Activated B cell treated with CpG ODN at 0.5 μM for 24 hours (primary cell): Measurements from ENCODE around the gene C12orf57. TPM values are rescaled to one million over a fixed set of nuclear protein-coding genes. Genes with fewer than 3 reads are reported as not detected.
A peak's percentile ranks its signal among the peaks of the same experiment; 100 is the strongest.

ENCODE experiments used
- ATAC-seq: fragments of 200-7000 bp; cut with Tn5 transposase; one replicate; pipeline ENCODE4 v1.10.0; 2021; ENCODE audit warnings: low read depth, mild to moderate bottlenecking, moderate library complexity
- CTCF ChIA-PET: fragments of 350-600 bp; sonication (Branson Sonifier 250); formaldehyde crosslinking; loops from one replicate; lab custom pipeline; 2021; ENCODE audit warnings: antibody characterized with exemption; lab: Charles Lee
- POLR2A ChIA-PET: fragments of 350-600 bp; sonication (Branson Sonifier 250); formaldehyde crosslinking; loops from one replicate; lab custom pipeline; 2021; ENCODE audit warnings: antibody characterized with exemption; lab: Charles Lee
- DNase-seq: peaks from one replicate; pipeline ENCODE4 v3.0.0; 2022
- H3K27ac Mint-ChIP-seq: one replicate; pipeline ENCODE4 v1.8.0; 2020; ENCODE audit warnings: mixed read lengths
- H3K27me3 Mint-ChIP-seq: one replicate; pipeline ENCODE4 v1.8.0; 2021; ENCODE audit warnings: mixed read lengths
- H3K36me3 Mint-ChIP-seq: one replicate; pipeline ENCODE4 v1.8.0; 2021; ENCODE audit warnings: low read depth, mixed read lengths
- H3K4me1 Mint-ChIP-seq: one replicate; pipeline ENCODE4 v1.8.0; 2021; ENCODE audit warnings: mixed read lengths
- H3K4me3 Mint-ChIP-seq: one replicate; pipeline ENCODE4 v1.8.0; 2020; ENCODE audit warnings: mild to moderate bottlenecking, mixed read lengths
- H3K9me3 Mint-ChIP-seq: one replicate; pipeline ENCODE4 v1.8.0; 2020; ENCODE audit warnings: mixed read lengths
- intact Hi-C: fragments of 100-400 bp; cut with micrococcal nuclease; formaldehyde crosslinking; loops from one replicate; pipeline ENCODE4 v1.15.1; 2024
- total RNA-seq: library from RNA; stranded (reverse); gene quantifications from 2 replicates; pipeline ENCODE4 v1.2.3, GENCODE V29; 2022
- TF ChIP-seq, protein P1 (sequence below): fragments of 200-600 bp; IDR thresholded peaks from one replicate; pipeline ENCODE4 v1.8.0; 2022; ENCODE audit warnings: antibody characterized with exemption, mild to moderate bottlenecking

C12orf57 gene
- total RNA-seq, 1 donor from 2014 or later = 54.8 TPM

DNA sequence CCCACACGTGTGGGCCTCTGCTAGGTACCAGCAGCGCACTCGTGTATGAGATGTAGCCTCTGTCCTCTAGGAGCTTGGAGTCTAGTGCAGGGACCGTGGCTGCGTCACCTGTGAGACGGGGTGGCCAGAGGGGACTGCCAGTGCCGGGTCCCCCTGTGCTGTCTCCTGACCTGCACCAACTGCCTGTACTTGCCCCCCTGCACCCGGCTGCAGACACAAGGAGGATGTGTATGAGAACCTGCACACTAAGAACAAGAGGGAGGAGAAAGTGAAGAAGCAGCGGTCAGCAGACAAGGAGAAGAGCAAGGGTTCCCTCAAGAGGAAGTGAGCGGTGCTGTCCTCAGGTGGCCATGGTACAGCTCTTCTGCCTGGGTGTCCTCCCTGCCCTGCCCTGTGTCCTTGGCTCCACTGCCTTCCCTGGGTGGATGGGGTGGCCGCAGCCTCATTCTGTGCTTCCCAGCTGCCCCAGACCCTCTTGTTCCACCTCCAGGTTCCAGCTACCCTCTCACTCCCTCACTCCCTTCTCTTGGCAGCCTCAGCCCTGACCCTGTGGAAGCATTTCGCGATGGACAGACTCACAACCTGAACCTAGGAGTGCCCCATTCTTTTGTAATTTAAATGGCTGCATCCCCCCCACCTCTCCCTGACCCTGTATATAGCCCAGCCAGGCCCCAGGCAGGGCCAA is 16.9 kb downstream of the C12orf57 start:
- peak overlapping the region; percentile 98 for H3K27ac Mint-ChIP-seq
- intact Hi-C loops = loop anchor here (1.0 kb wide), 1 partner anchor 16 kb away; the partner anchor contains the start of gene C12orf57
- DNase-seq = peak; percentile 40
- TF ChIP-seq, protein P1, sequence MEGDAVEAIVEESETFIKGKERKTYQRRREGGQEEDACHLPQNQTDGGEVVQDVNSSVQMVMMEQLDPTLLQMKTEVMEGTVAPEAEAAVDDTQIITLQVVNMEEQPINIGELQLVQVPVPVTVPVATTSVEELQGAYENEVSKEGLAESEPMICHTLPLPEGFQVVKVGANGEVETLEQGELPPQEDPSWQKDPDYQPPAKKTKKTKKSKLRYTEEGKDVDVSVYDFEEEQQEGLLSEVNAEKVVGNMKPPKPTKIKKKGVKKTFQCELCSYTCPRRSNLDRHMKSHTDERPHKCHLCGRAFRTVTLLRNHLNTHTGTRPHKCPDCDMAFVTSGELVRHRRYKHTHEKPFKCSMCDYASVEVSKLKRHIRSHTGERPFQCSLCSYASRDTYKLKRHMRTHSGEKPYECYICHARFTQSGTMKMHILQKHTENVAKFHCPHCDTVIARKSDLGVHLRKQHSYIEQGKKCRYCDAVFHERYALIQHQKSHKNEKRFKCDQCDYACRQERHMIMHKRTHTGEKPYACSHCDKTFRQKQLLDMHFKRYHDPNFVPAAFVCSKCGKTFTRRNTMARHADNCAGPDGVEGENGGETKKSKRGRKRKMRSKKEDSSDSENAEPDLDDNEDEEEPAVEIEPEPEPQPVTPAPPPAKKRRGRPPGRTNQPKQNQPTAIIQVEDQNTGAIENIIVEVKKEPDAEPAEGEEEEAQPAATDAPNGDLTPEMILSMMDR = no peak
- H3K27me3 Mint-ChIP-seq = no peaks in the 10 kb centered on the region
- ChIA-PET POLR2A (interaction anchor here (0.6 to 17.0 kb wide), 16 partner anchors 8 to 326 kb away, joined by 3 to 1516 read pairs (median 4); partner anchors contain the start of genes C12orf57, CDCA3, CLSTN3 and COPS7A), CTCF (interaction anchor here (0.8 to 13.0 kb wide), 7 partner anchors 15 to 93 kb away, joined by 4 to 571 read pairs (median 9); partner anchors contain the start of genes C12orf57, LPCAT3, PTPN6 and RNU7-1)
- no peaks in the 10 kb centered on the region for H3K9me3 Mint-ChIP-seq
- peak; percentile 3 for ATAC-seq
- H3K4me3 Mint-ChIP-seq = peak overlapping the region; percentile 72
- H3K4me1 Mint-ChIP-seq = peaks cover 91% of the 10 kb centered on the region
- peaks cover 59% of the 10 kb centered on the region for H3K36me3 Mint-ChIP-seq

DNA sequence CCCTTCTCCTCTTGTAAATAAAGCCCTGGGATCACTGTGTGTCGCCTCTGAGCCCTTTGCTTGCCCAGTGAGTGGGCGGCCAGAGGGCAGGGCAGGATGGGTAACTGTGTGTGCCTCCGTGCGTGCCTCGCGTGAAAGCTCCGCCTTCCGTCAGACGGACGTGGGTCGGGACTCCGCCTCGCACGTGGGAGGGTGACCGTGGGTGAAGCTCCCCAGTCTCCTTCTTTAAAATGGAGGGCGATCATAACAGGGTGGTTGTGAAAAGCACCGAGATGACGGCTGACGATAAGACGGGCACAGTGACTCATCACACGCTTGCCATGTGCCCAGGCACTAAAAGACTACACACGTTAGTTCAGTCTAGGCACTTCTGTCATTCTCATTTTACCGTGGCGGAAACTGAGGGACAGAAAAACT is 17.5 kb downstream of the C12orf57 start:
- peaks cover 88% of the 10 kb centered on the region for H3K4me1 Mint-ChIP-seq
- ChIA-PET CTCF (interaction anchor here (0.8 to 13.0 kb wide), 7 partner anchors 15 to 93 kb away, joined by 4 to 571 read pairs (median 9); partner anchors contain the start of genes C12orf57, LPCAT3, PTPN6 and RNU7-1), POLR2A (interaction anchor here (0.6 to 17.0 kb wide), 15 partner anchors 9 to 326 kb away, joined by 3 to 1516 read pairs (median 4); partner anchors contain the start of genes ATN1, C12orf57, CDCA3 and COPS7A)
- H3K27me3 Mint-ChIP-seq = no peaks in the 10 kb centered on the region
- ATAC-seq (peak; percentile 41), DNase-seq (peak; percentile 65)
- peaks cover 59% of the 10 kb centered on the region for H3K36me3 Mint-ChIP-seq
- intact Hi-C loops = loop anchor here (1.0 kb wide), 1 partner anchor 17 kb away; the partner anchor contains the start of gene C12orf57
- peak overlapping the region; percentile 72 for H3K4me3 Mint-ChIP-seq
- no peaks in the 10 kb centered on the region for H3K9me3 Mint-ChIP-seq
- TF ChIP-seq, protein P1 = no peak
- peak overlapping the region; percentile 98 for H3K27ac Mint-ChIP-seq

DNA sequence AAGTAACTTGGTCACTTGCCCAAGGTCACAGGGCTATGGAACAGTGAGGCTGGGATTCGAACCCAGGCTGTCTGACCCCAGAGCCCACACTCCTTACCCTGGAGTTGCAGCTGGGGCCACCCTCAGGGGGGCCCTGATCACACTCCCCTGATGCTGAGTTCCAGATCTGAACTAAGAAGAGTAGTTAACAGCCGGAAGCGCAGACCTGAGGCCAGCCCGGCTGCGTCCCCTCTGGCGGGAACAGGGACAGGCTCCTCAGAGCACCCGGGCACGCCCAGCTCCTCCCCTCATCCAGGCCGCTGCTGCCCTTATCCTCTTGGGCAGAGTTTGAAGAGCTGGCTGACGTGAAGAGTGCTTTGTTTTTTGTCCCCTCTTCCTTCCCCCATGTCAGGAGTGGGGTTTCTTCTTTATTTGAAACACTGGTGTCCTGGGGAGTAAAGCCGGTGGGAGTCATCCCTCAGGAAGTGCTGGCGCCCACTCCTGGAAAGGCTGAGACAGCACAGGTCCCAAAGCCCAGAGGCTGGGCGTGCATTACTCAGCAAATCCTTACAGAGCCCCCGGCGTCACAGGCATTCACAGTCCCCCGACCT is 18.0 kb downstream of the C12orf57 start:
- POLR2A ChIA-PET = interaction anchor here (0.6 to 17.0 kb wide), 14 partner anchors 8 to 427 kb away, joined by 3 to 1516 read pairs (median 4); partner anchors contain the start of genes ATN1, C12orf57, CDCA3 and COPS7A
- H3K9me3 Mint-ChIP-seq = no peaks in the 10 kb centered on the region
- DNase-seq = peak; percentile 39

DNA sequence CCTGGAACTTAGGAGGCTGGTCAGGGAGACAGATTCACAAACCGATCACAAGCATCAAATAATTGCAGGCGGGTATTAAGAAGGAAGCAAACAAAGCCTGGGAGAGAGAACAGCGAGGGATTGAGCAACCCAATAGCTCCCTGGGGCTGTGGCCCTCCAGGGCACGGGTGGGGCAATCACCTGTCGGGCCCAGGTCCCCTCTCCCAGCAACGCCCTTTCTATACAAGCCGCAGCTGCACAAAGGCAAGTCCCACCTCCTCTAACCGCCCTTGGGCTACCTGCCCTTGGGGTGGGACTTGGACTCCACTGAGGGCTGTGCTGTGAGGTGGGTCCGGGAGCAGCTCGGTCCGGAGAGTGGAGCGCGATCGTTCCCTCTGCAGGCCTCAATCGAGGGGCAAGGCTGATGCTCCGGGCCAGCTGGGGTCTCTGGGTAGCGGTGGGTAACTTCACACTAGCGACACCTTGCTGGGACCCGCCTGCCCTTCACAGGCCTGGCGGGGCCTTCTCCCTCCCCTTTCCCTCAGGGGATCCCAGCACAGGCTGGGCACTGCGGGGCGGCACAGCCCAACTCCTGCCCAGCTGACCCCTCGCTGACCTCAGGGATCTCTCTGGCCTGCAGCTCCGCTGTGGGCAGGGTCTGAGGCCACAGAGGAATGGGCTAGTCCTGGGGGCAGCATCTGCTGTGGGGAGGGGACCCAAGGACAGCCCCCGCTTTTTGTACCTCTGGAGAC is 18.6 kb downstream of the C12orf57 start:
- TF ChIP-seq, protein P1 = no peak

More for the DNA sequence above, 18.0 kb downstream of the C12orf57 start:
- Mint-ChIP-seq H3K4me3 (peak overlapping the region; percentile 72), H3K4me1 (peaks cover 85% of the 10 kb centered on the region), H3K36me3 (peaks cover 59% of the 10 kb centered on the region), H3K27ac (peak overlapping the region; percentile 98), H3K27me3 (no peaks in the 10 kb centered on the region)
- TF ChIP-seq, protein P1 = no peak
- CTCF ChIA-PET = interaction anchor here (0.8 to 13.0 kb wide), 8 partner anchors 16 to 147 kb away, joined by 3 to 571 read pairs (median 8); partner anchors contain the start of genes C12orf57, LPCAT3, PTPN6 and RNU7-1
- intact Hi-C loops = loop anchor here (1.0 kb wide), 1 partner anchor 17 kb away; the partner anchor contains the start of gene C12orf57
- peak; percentile 7 for ATAC-seq

More for the DNA sequence above, 18.6 kb downstream of the C12orf57 start:
- Mint-ChIP-seq H3K4me1 (peaks cover 78% of the 10 kb centered on the region), H3K27me3 (no peaks in the 10 kb centered on the region), H3K9me3 (no peaks in the 10 kb centered on the region), H3K4me3 (peak overlapping the region; percentile 72), H3K27ac (peak overlapping the region; percentile 98), H3K36me3 (peaks cover 60% of the 10 kb centered on the region)
- ATAC-seq (no peak), DNase-seq (peak; percentile 26)
- intact Hi-C loops = no loop called here
- ChIA-PET POLR2A (interaction anchor here (0.6 to 17.0 kb wide), 9 partner anchors 20 to 428 kb away, joined by 3 to 1516 read pairs (median 5); partner anchors contain the start of genes ATN1, C12orf57, COPS7A and GAPDH), CTCF (interaction anchor here (1.0 to 13.0 kb wide), 6 partner anchors 16 to 146 kb away, joined by 3 to 571 read pairs (median 8); partner anchors contain the start of genes C12orf57, LPCAT3, PTPN6 and RNU7-1)
